Vagina (tissue), 2 donors: Measurements from ENCODE around the gene VEZT.

Source experiments
- POLR2AphosphoS5 ChIP-seq, 2 donors: sonication (generic); formaldehyde crosslinking; IDR thresholded peaks; one replicate each; pipeline ENCODE4 v1.9.0; 2017; ENCODE audit warnings: antibody characterized with exemption in 2 of 2, mild to moderate bottlenecking in 2 of 2, low read depth in 1 of 2; ENCODE audit not compliant: insufficient read depth in 1 of 2
- TF ChIP-seq, protein P1 (sequence below), 3 experiments: fragments of 450-650 bp in 2 of 3; fragments of 200-600 bp in 1 of 3; sonication (generic) in 1 of 3; IDR thresholded peaks; one replicate each; pipeline ENCODE4 v1.5.1; 2017 to 2019; ENCODE audit warnings: antibody characterized with exemption in 3 of 3, mild to moderate bottlenecking in 2 of 3, moderate library complexity in 2 of 3

DNA sequence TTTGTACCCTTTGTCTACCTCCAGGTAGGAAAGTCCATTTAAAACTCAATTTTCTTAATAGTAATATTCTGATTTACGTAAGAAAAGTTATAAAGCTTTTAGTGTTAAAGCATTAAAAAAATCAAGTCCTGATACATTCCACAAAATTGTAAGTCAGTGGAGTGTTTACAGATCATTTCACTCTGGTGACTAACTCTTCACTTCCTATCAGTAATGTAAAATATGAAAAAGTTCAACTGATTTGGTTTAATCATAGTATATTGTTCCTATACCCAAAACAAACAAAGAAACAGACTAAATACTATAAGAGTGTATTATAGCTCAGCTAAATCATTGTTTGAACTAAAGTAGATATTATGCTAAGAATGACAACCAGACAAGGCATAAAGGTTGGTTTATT lies 85.9 kb downstream of the VEZT start:
- TF ChIP-seq POLR2AphosphoS5 (IDR thresholded peaks at IDR 0.05; ENCODE audit: insufficient read depth in 1 of 2, low read depth in 1 of 2), result no peak
- TF ChIP-seq, protein P1, sequence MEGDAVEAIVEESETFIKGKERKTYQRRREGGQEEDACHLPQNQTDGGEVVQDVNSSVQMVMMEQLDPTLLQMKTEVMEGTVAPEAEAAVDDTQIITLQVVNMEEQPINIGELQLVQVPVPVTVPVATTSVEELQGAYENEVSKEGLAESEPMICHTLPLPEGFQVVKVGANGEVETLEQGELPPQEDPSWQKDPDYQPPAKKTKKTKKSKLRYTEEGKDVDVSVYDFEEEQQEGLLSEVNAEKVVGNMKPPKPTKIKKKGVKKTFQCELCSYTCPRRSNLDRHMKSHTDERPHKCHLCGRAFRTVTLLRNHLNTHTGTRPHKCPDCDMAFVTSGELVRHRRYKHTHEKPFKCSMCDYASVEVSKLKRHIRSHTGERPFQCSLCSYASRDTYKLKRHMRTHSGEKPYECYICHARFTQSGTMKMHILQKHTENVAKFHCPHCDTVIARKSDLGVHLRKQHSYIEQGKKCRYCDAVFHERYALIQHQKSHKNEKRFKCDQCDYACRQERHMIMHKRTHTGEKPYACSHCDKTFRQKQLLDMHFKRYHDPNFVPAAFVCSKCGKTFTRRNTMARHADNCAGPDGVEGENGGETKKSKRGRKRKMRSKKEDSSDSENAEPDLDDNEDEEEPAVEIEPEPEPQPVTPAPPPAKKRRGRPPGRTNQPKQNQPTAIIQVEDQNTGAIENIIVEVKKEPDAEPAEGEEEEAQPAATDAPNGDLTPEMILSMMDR (IDR thresholded peaks at IDR 0.05), result no peak
